OCI-LY3 (cell line): Measurements from ENCODE around the gene PBX3.

Experiments
- CTCF ChIP-seq: fragments of 200-600, 300-600 bp; sonication (generic); IDR thresholded peaks from 2 replicates; pipeline ENCODE4 v1.5.1; 2014; ENCODE audit warnings: antibody characterized with exemption, low read length, low read depth
- EZH2phosphoT487 ChIP-seq: fragments of 200-600 bp; shearing (Covaris generic); IDR thresholded peaks from 2 replicates; pipeline ENCODE4 v1.6.1; 2018; ENCODE audit warnings: antibody characterized with exemption, mixed run types, low read depth

DNA sequence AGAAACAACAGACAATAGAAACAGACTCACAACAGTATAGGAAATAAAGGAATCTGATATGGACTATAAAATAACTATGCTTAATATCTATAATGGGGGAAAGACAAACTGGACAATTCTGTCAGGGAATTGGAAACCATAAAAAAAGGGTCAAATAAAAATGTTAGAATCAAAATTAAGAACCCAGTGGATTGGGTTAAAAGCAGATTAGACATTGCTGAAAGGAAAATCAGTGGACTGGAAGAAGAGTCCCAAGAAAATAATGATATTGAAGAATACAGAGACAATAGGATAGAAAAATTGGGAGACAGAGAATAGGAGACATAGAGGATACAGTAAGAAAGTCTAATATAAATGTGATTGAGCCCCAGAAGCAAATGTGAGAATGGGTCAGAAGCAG is 199.2 kb downstream of the PBX3 start:
- TF ChIP-seq CTCF (no peak), EZH2phosphoT487 (no peak)
